K562 (cell line): Measurements from ENCODE around the gene PAK1IP1. TPM values are rescaled to one million over a fixed set of nuclear protein-coding genes. Genes with fewer than 3 reads are reported as not detected.

Experiments used
- BMI1 ChIP-seq: fragments of 150-350 bp; IDR thresholded peaks from 2 replicates; pipeline ENCODE4 v1.6.1; 2014; ENCODE audit warnings: low read length
- CBFA2T3 ChIP-seq: fragments of 450-650 bp; IDR thresholded peaks from 2 replicates; pipeline ENCODE4 v1.6.1; 2017
- CCAR2 ChIP-seq: fragments of 200-400 bp; formaldehyde crosslinking; IDR thresholded peaks from 2 replicates; pipeline ENCODE4 v1.6.1; 2017; ENCODE audit warnings: mild to moderate bottlenecking, low read depth, low read length
- CXXC5 ChIP-seq: fragments of 250-450 bp; sonication (Bioruptor Pico); IDR thresholded peaks from 2 replicates; pipeline ENCODE4 v1.8.0; 2022; ENCODE audit warnings: inconsistent platforms, mild to moderate bottlenecking, moderate library complexity
- EP400 ChIP-seq: fragments of 450-650 bp; IDR thresholded peaks from 2 replicates; pipeline ENCODE4 v1.6.1; 2017; ENCODE audit warnings: antibody characterized with exemption, mild to moderate bottlenecking, moderate library complexity
- ETS2 ChIP-seq: IDR thresholded peaks from 2 replicates; pipeline ENCODE4 v1.6.1; 2016; ENCODE audit warnings: borderline replicate concordance, missing genetic modification characterization, mild to moderate bottlenecking, moderate library complexity, missing compliant biosample characterization; ENCODE audit not compliant: poor library complexity, severe bottlenecking
- IRF2 ChIP-seq: sonication (generic); formaldehyde crosslinking; IDR thresholded peaks from 2 replicates; pipeline ENCODE4 v1.8.1; 2022; ENCODE audit warnings: mild to moderate bottlenecking, missing genetic modification reagents
- NR1H2 ChIP-seq: sonication (generic); formaldehyde crosslinking; IDR thresholded peaks from 2 replicates; pipeline ENCODE4 v1.4.0; 2020; ENCODE audit warnings: mild to moderate bottlenecking, missing genetic modification reagents
- NR4A1 ChIP-seq, 2 experiments: fragments of 250-450 bp in 1 of 2; fragments of 450-650 bp in 1 of 2; sonication (Bioruptor Pico) in 1 of 2; IDR thresholded peaks; 2 replicates each; pipeline versions ENCODE4 v1.4.0 to v1.6.1; 2016 to 2020; ENCODE audit warnings: mild to moderate bottlenecking in 2 of 2, missing compliant biosample characterization in 1 of 2, missing genetic modification characterization in 1 of 2, moderate library complexity in 1 of 2
- NUFIP1 ChIP-seq: fragments of 450-650 bp; IDR thresholded peaks from 2 replicates; pipeline ENCODE4 v1.6.1; 2018; ENCODE audit not compliant: partially characterized antibody
- POLR2G ChIP-seq: fragments of 200-400 bp; formaldehyde crosslinking; IDR thresholded peaks from 2 replicates; pipeline ENCODE4 v1.6.1; 2017; ENCODE audit warnings: low read depth, mild to moderate bottlenecking, antibody characterized with exemption, low read length, moderate library complexity
- XRCC4 ChIP-seq: IDR thresholded peaks from one replicate; pipeline ENCODE4 v1.6.1; 2011; ENCODE audit not compliant: insufficient read depth, insufficient read length; ENCODE audit errors: extremely low read depth
- ZNF408 ChIP-seq: fragments of 250-450 bp; sonication (Bioruptor Pico); IDR thresholded peaks from 2 replicates; pipeline ENCODE4 v1.4.0; 2020; ENCODE audit warnings: low read depth, mild to moderate bottlenecking, moderate library complexity
- polyA plus RNA-seq, 8 experiments: library from polyadenylated mRNA; depleted of rRNA in 4 of 8; stranded (reverse) in 5 of 8; unstranded in 3 of 8; fragments of >200 nt; fragmentation: Nextera tagmentation in 2 of 8; fragmentation: Illumina TruSeq in 1 of 8; extraction: Ambion mirVana in 2 of 8; extraction: Trizol in 1 of 8; gene quantifications; 2 replicates each; pipeline versions ENCODE4 v1.2.1 to v1.2.3, GENCODE V29; 2011 to 2014; ENCODE audit warnings: inconsistent platforms in 1 of 8, missing spikeins in 1 of 8
- total RNA-seq, 7 experiments: library from RNA; depleted of rRNA in 6 of 7; stranded (reverse); fragments of >200 nt in 6 of 7; fragmentation: Illumina TruSeq in 2 of 7; extraction: Trizol in 2 of 7; gene quantifications; 2 replicates each; pipeline versions ENCODE4 v1.2.1 to v1.2.3, GENCODE V29; 2011 to 2021; ENCODE audit warnings: low replicate concordance in 1 of 7
- TF ChIP-seq, protein P1 (sequence below): fragments of 200-800 bp; sonication (Bioruptor generic); IDR thresholded peaks from 2 replicates; pipeline ENCODE4 v1.6.1; 2017; ENCODE audit warnings: missing genetic modification characterization, missing compliant biosample characterization
- TF ChIP-seq, protein P2 (sequence below): sonication (generic); formaldehyde crosslinking; IDR thresholded peaks from 2 replicates; pipeline ENCODE4 v1.9.0; 2022; ENCODE audit warnings: mild to moderate bottlenecking, missing genetic modification reagents
- TF ChIP-seq, protein P3 (sequence below): fragments of 450-650 bp; IDR thresholded peaks from 2 replicates; pipeline ENCODE4 v1.6.1; 2016; ENCODE audit warnings: low read depth

Gene PAK1IP1
- total and polyA plus RNA-seq, 9 of the 15 experiments (the other 6 are each of a cell fraction or from before 2014, with no cell fraction given) = 50.0 to 200 (median 87.0) TPM

DNA sequence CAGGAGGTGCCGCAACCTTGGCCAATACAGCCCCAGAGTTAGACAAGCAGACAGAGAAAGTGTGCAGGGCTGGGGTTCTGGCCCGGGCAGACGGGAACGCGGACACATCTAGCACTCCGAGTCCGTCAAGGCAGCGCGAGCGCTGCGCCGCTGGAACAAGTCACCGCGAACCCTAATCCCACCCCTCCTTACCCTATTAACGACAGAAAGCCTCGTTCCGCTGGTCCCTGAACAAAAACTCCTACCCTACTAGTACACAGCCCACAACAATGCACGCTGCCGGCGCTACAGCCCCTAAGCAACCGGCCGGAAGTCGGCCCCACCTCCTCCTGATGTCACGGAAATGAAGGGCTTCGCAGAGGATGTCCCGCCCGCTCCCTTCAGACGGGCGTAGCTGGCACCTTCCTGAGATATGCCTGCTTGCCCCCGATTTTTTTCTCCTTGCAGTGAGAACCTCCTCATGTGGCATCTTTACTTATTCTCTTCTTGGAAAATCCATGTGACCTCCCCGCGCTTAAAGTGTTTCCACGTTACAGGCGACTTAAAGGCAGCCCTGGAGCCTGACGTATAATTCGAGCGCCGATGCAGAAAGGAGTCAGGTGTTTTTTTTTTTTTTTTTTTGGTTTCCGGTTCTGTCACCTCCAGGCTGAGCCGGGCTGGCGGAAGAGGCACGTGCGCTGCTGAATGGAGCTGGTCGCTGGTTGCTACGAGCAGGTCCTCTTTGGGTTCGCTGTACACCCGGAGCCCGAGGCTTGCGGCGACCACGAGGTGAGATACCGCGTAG is at the start of gene PAK1IP1, which contains the start of gene C6orf52 (continued):
- TF ChIP-seq, protein P1, sequence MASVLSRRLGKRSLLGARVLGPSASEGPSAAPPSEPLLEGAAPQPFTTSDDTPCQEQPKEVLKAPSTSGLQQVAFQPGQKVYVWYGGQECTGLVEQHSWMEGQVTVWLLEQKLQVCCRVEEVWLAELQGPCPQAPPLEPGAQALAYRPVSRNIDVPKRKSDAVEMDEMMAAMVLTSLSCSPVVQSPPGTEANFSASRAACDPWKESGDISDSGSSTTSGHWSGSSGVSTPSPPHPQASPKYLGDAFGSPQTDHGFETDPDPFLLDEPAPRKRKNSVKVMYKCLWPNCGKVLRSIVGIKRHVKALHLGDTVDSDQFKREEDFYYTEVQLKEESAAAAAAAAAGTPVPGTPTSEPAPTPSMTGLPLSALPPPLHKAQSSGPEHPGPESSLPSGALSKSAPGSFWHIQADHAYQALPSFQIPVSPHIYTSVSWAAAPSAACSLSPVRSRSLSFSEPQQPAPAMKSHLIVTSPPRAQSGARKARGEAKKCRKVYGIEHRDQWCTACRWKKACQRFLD (CRISPR knock-in tag) = peak; percentile 97
- TF ChIP-seq EP400 = peak; percentile 99
- no peak for TF ChIP-seq BMI1
- TF ChIP-seq NUFIP1 = no peak
- TF ChIP-seq XRCC4 = no peak
- peak; percentile 91 for TF ChIP-seq POLR2G
- TF ChIP-seq IRF2 (CRISPR knock-in tag) = no peak
- peak; percentile 95 for TF ChIP-seq CXXC5 (CRISPR knock-in tag)
- TF ChIP-seq, protein P2, sequence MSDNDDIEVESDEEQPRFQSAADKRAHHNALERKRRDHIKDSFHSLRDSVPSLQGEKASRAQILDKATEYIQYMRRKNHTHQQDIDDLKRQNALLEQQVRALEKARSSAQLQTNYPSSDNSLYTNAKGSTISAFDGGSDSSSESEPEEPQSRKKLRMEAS = peak; percentile 97
- TF ChIP-seq NR4A1 (CRISPR knock-in tag; IDR thresholded peaks at IDR 0.05) = no peak
- TF ChIP-seq NR4A1 (tag; IDR thresholded peaks at IDR 0.05) = no peak; the same call in 1 of the 2 replicates
- TF ChIP-seq CCAR2 = no peak
- TF ChIP-seq ETS2 (tag) = no peak
- no peak for TF ChIP-seq ZNF408 (CRISPR knock-in tag)
- TF ChIP-seq, protein P3, sequence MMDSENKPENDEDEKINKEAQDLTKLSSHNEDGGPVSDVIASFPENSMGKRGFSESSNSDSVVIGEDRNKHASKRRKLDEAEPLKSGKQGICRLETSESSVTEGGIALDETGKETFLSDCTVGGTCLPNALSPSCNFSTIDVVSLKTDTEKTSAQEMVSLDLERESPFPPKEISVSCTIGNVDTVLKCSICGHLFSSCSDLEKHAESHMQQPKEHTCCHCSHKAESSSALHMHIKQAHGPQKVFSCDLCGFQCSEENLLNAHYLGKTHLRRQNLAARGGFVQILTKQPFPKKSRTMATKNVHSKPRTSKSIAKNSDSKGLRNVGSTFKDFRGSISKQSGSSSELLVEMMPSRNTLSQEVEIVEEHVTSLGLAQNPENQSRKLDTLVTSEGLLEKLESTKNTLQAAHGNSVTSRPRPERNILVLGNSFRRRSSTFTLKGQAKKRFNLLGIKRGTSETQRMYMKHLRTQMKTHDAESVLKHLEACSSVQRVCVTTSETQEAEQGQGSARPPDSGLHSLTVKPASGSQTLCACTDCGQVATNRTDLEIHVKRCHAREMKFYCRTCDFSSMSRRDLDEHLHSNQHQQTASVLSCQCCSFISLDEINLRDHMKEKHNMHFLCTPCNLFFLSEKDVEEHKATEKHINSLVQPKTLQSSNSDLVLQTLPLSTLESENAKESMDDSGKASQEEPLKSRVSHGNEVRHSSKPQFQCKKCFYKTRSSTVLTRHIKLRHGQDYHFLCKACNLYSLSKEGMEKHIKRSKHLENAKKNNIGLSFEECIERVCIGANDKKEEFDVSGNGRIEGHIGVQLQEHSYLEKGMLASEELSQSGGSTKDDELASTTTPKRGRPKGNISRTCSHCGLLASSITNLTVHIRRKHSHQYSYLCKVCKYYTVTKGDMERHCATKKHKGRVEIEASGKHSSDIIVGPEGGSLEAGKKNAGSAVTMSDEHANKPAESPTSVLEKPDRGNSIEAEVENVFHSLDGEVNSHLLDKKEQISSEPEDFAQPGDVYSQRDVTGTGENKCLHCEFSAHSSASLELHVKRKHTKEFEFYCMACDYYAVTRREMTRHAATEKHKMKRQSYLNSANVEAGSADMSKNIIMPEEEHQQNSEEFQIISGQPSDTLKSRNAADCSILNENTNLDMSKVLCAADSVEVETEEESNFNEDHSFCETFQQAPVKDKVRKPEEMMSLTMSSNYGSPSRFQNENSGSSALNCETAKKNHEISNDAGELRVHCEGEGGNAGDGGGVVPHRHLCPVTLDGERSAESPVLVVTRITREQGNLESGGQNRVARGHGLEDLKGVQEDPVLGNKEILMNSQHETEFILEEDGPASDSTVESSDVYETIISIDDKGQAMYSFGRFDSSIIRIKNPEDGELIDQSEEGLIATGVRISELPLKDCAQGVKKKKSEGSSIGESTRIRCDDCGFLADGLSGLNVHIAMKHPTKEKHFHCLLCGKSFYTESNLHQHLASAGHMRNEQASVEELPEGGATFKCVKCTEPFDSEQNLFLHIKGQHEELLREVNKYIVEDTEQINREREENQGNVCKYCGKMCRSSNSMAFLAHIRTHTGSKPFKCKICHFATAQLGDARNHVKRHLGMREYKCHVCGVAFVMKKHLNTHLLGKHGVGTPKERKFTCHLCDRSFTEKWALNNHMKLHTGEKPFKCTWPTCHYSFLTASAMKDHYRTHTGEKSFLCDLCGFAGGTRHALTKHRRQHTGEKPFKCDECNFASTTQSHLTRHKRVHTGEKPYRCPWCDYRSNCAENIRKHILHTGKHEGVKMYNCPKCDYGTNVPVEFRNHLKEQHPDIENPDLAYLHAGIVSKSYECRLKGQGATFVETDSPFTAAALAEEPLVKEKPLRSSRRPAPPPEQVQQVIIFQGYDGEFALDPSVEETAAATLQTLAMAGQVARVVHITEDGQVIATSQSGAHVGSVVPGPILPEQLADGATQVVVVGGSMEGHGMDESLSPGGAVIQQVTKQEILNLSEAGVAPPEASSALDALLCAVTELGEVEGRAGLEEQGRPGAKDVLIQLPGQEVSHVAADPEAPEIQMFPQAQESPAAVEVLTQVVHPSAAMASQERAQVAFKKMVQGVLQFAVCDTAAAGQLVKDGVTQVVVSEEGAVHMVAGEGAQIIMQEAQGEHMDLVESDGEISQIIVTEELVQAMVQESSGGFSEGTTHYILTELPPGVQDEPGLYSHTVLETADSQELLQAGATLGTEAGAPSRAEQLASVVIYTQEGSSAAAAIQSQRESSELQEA = no peak
- TF ChIP-seq NR1H2 (CRISPR knock-in tag) = peak; percentile 77; the same call in 1 of the 2 replicates
- TF ChIP-seq CBFA2T3 = peak; percentile 14; the same call in 1 of the 2 replicates
